ENCODE measurements around the gene ZC3H14. TPM values are rescaled to one million over a fixed set of nuclear protein-coding genes. Genes with fewer than 3 reads are reported as not detected.
A peak's percentile ranks its signal among the peaks of the same experiment; 100 is the strongest.

Gene ZC3H14
- total RNA-seq, 6 experiments from 2014 or later, result 37.2 to 52.5 (median 42.1) TPM

GRCh38 chr14:88563845-88564244 is 1.0 kb downstream of the ZC3H14 start:
- DNase-seq (no peak), ATAC-seq (no peak)
- peak overlapping the region in 2 of 3 donors; percentile 88 to 94 for H3K27ac ChIP-seq
- no peaks in the 10 kb centered on the region for H3K9me3 ChIP-seq
- WGBS (ENCODE audit: insufficient coverage, low coverage, low lambda C conversion rate, missing lambda C conversion rate), result 16% methylated on average over 7 of the region's 7 CpGs
- TF ChIP-seq POLR2A (IDR thresholded peaks at IDR 0.05) (no peak), CTCF (IDR thresholded peaks at IDR 0.05) (no peak)
- H3K27me3 ChIP-seq, result no peaks in the 10 kb centered on the region
- peak overlapping the region; percentile 85 to 96 (median 89) for H3K4me3 ChIP-seq
- intact Hi-C loops (cut with DNase I), result no loop called here
- peaks cover 0 to 20% (median 8%) of the 10 kb centered on the region in 4 donors for H3K4me1 ChIP-seq
- H3K36me3 ChIP-seq, result peaks cover 4 to 20% (median 10%) of the 10 kb centered on the region in 4 donors

DNA sequence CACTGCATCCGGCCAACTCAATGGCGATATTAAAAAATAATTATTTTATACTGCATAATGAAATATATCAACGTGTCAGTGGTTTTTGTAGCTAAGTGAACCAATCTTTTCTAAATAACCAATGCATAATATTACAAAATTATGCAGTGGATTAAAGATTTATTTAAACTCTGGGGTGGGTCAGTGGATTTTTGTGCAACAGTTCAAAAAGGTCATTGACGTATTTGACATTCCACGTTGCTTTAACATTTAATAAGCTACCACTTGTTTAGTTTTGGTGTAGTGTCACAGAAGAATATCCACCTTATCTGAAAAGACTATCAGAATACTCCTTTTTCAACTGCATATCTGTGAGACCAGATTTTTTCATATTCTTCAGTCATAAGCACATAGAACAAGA is 2.6 kb downstream of the ZC3H14 start:
- no peak overlapping the region for H3K4me3 ChIP-seq
- intact Hi-C loops (cut with DNase I), result no loop called here
- DNase-seq, result no peak
- H3K36me3 ChIP-seq, result peaks cover 7 to 36% (median 18%) of the 10 kb centered on the region in 4 donors
- H3K27me3 ChIP-seq, result no peaks in the 10 kb centered on the region
- peak in 3 of 4 donors; percentile 6 to 22 (median 8) for ATAC-seq
- no peaks in the 10 kb centered on the region for H3K9me3 ChIP-seq
- H3K4me1 ChIP-seq, result peaks cover 0 to 20% (median 8%) of the 10 kb centered on the region in 4 donors
- H3K27ac ChIP-seq, result peak overlapping the region in 2 of 3 donors; percentile 18 to 94
- no peak for TF ChIP-seq CTCF (IDR thresholded peaks at IDR 0.05)
- no peak for TF ChIP-seq POLR2A (IDR thresholded peaks at IDR 0.05)
- WGBS (ENCODE audit: insufficient coverage, low coverage, low lambda C conversion rate, missing lambda C conversion rate), result 56% methylated on average over 5 of the region's 5 CpGs

DNA sequence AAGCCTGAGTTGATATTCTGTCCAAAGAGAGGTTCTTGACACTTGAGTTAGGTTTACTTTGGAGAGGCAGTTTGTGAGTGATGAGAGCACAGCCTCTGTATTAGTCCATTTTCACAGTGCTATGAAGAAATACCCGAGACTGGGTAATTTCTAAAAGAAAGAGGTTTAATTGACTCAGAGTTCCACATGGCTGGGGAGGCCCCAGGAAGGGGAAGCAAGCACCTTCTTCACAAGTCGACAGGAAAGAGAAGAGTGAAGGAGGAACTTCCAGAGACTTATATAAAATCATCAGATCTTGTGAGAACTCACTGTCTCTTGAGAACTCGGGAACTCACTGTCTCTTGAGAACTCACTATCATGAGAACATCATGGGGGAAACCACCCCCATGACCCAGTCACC is 5.4 kb downstream of the ZC3H14 start:
- no peaks in the 10 kb centered on the region for H3K9me3 ChIP-seq
- H3K4me1 ChIP-seq, result peaks cover 0 to 20% (median 6%) of the 10 kb centered on the region in 4 donors
- intact Hi-C loops (cut with DNase I), result no loop called here
- DNase-seq (no peak), ATAC-seq (no peak)
- whole genome bisulfite sequencing (ENCODE audit: insufficient coverage, low coverage, low lambda C conversion rate, missing lambda C conversion rate), result 55% methylated on average over 3 of the region's 3 CpGs
- H3K36me3 ChIP-seq, result peaks cover 10 to 64% (median 33%) of the 10 kb centered on the region in 4 donors
- H3K4me3 ChIP-seq, result no peak overlapping the region
- no peak overlapping the region for H3K27ac ChIP-seq
- no peaks in the 10 kb centered on the region for H3K27me3 ChIP-seq
- TF ChIP-seq POLR2A (IDR thresholded peaks at IDR 0.05) (no peak), CTCF (IDR thresholded peaks at IDR 0.05) (no peak)

GRCh38 chr14:88572117-88572516 is 9.3 kb downstream of the ZC3H14 start:
- H3K9me3 ChIP-seq, result no peaks in the 10 kb centered on the region
- H3K36me3 ChIP-seq, result peaks cover 10 to 97% (median 56%) of the 10 kb centered on the region in 4 donors
- intact Hi-C loops (cut with DNase I), result no loop called here
- H3K27me3 ChIP-seq, result no peaks in the 10 kb centered on the region
- ATAC-seq (no peak), DNase-seq (no peak)
- H3K4me1 ChIP-seq, result no peaks in the 10 kb centered on the region
- TF ChIP-seq CTCF (IDR thresholded peaks at IDR 0.05), result no peak
- TF ChIP-seq POLR2A (IDR thresholded peaks at IDR 0.05), result no peak
- H3K27ac ChIP-seq, result no peak overlapping the region
- WGBS (ENCODE audit: insufficient coverage, low coverage, low lambda C conversion rate, missing lambda C conversion rate), result 88% methylated on average over 4 of the region's 4 CpGs
- no peak overlapping the region for H3K4me3 ChIP-seq

GRCh38 chr14:88576222-88576621 is 13.4 kb downstream of the ZC3H14 start:
- 94% methylated on average over 5 of the region's 5 CpGs for WGBS (ENCODE audit: insufficient coverage, low coverage, low lambda C conversion rate, missing lambda C conversion rate)
- peaks cover 17 to 93% (median 54%) of the 10 kb centered on the region in 4 donors for H3K36me3 ChIP-seq
- no peak overlapping the region for H3K27ac ChIP-seq
- H3K4me1 ChIP-seq, result no peaks in the 10 kb centered on the region
- no peaks in the 10 kb centered on the region for H3K27me3 ChIP-seq
- no peaks in the 10 kb centered on the region for H3K9me3 ChIP-seq
- no peak overlapping the region for H3K4me3 ChIP-seq
- ATAC-seq (no peak), DNase-seq (no peak)
- TF ChIP-seq CTCF (IDR thresholded peaks at IDR 0.05) (no peak), POLR2A (IDR thresholded peaks at IDR 0.05) (no peak)
- intact Hi-C loops (cut with DNase I), result no loop called here
